Endodermal cell (in vitro differentiated cells): ENCODE measurements around the gene TMEM39A. TPM values are rescaled to one million over a fixed set of nuclear protein-coding genes. Genes with fewer than 3 reads are reported as not detected.

Experiments used
- DNase-seq: peaks from one replicate; pipeline ENCODE4 v3.0.0-alpha.2; 2017
- H3K27ac ChIP-seq: 2 replicates; pipeline ENCODE4 v1.5.1; 2013; ENCODE audit warnings: mild to moderate bottlenecking, low read depth, low read length, moderate library complexity
- H3K27me3 ChIP-seq: 2 replicates; pipeline ENCODE4 v1.6.1; 2013; ENCODE audit warnings: mild to moderate bottlenecking, low read length, moderate library complexity; ENCODE audit not compliant: insufficient read depth, control insufficient read depth, poor library complexity, severe bottlenecking
- H3K36me3 ChIP-seq: 2 replicates; pipeline ENCODE4 v1.7.0; 2013; ENCODE audit warnings: mild to moderate bottlenecking, low read length, moderate library complexity; ENCODE audit not compliant: control insufficient read depth, insufficient read depth
- H3K4me1 ChIP-seq: one replicate; pipeline ENCODE4 v1.7.0; 2013; ENCODE audit warnings: low read length; ENCODE audit not compliant: control insufficient read depth, insufficient read depth
- H3K4me3 ChIP-seq: 2 replicates; pipeline ENCODE4 v1.5.1; 2013; ENCODE audit warnings: mild to moderate bottlenecking, low read length, moderate library complexity
- H3K9ac ChIP-seq: 2 replicates; pipeline ENCODE4 v1.6.1; 2013; ENCODE audit warnings: mild to moderate bottlenecking, low read length, moderate library complexity; ENCODE audit not compliant: poor library complexity, severe bottlenecking; ENCODE audit errors: extremely low read depth
- H3K9me3 ChIP-seq: 2 replicates; pipeline ENCODE4 v1.6.1; 2013; ENCODE audit warnings: mild to moderate bottlenecking, low read length, moderate library complexity; ENCODE audit not compliant: control insufficient read depth
- H3K27ac Mint-ChIP-seq: 2 replicates; pipeline ENCODE4 v1.8.0; 2020; ENCODE audit warnings: mixed read lengths
- H3K27me3 Mint-ChIP-seq: 2 replicates; pipeline ENCODE4 v1.8.0; 2021; ENCODE audit warnings: mild to moderate bottlenecking, mixed read lengths; ENCODE audit not compliant: insufficient read depth
- H3K36me3 Mint-ChIP-seq: 2 replicates; pipeline ENCODE4 v1.8.0; 2020; ENCODE audit warnings: low read depth, mixed read lengths
- H3K4me1 Mint-ChIP-seq: 2 replicates; pipeline ENCODE4 v1.8.0; 2020; ENCODE audit warnings: mixed read lengths
- H3K4me3 Mint-ChIP-seq: 2 replicates; pipeline ENCODE4 v1.8.0; 2020; ENCODE audit warnings: mild to moderate bottlenecking, moderate library complexity, mixed read lengths
- H3K9me3 Mint-ChIP-seq: 2 replicates; pipeline ENCODE4 v1.8.0; 2020; ENCODE audit warnings: mild to moderate bottlenecking, mixed read lengths
- CTCF ChIP-seq: fragments of 200-600 bp; sonication (generic); conservative IDR thresholded peaks from 2 replicates; pipeline ENCODE4 v1.5.0; 2021; ENCODE audit warnings: antibody characterized with exemption, mild to moderate bottlenecking
- WGBS, 2 experiments: methylation state at CpG; one replicate each; pipeline versions ENCODE4 v1.1.5 to v1.1.7; 2013; ENCODE audit warnings: missing lambda C conversion rate in 2 of 2, mixed read lengths in 1 of 2; ENCODE audit not compliant: insufficient coverage in 1 of 2, insufficient read length in 1 of 2; 5-methylcytosine and 5-hydroxymethylcytosine counted together
- total RNA-seq, 2 donors: library from RNA; stranded (reverse); fragmentation: NEBNext Ultra II Directional in 1 of 2; extraction: Animal tissue kit (Norgen Biotek cat#: 25700) in 1 of 2; gene quantifications; 2 replicates in 1 of 2; 3 replicates in 1 of 2; pipeline ENCODE4 v1.2.1, GENCODE V29; 2021

The TMEM39A gene
- total RNA-seq, 2 donors from 2014 or later = 62.3 to 81.8 TPM

DNA sequence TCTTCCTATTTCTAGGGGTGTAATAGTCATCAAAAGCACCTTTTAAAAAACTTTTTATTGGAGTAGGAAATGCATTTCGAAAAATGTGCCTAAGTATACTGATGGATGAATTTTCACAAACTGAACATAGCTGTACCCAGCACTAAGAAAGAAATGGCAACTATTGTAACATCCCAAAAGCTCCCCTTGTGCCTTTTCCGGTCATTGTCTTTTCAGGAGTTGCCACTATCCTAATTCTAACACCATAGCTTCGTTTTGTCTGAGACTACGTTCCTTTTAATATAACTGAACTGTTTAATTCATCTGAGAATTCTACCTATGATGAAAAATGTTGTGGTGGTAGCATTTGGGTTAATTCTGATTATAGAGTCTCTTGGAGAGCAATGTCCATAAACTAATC lies 36.9 kb upstream of the TMEM39A start:
- Histone ChIP-seq H3K27ac (no peak overlapping the region), H3K36me3 (peaks cover 19% of the 10 kb centered on the region), H3K9me3 (no peaks in the 10 kb centered on the region), H3K4me3 (peak overlapping the region; percentile 99), H3K27me3 (no peaks in the 10 kb centered on the region), H3K9ac (no peak overlapping the region), H3K4me1 (no peaks in the 10 kb centered on the region)
- Mint-ChIP-seq H3K27ac (peak overlapping the region; percentile 28), H3K9me3 (no peaks in the 10 kb centered on the region), H3K36me3 (peaks cover 19% of the 10 kb centered on the region), H3K4me3 (peak overlapping the region; percentile 99), H3K4me1 (peaks cover 16% of the 10 kb centered on the region), H3K27me3 (no peaks in the 10 kb centered on the region)
- no peak for TF ChIP-seq CTCF
- WGBS, 2 experiments = 93% methylated on average over 4 of the region's 4 CpGs; no CpG with 5 or more reads in 1 of the 2 experiments
- no peak for DNase-seq

GRCh38 chr3:119498186-119499011 lies 35.0 kb upstream of the TMEM39A start, which contains the start of gene TIMMDC1:
Gene TIMMDC1 (plus strand): TSS chr3:119498547. CDS start chr3:119498734, 187 bp downstream.
- peak within 1 kb of the TSS; percentile 100 for H3K27ac Mint-ChIP-seq
- Histone ChIP-seq H3K4me1 (no peaks in the 10 kb centered on the region), H3K27ac (peak within 1 kb of the TSS; percentile 82), H3K9me3 (no peaks in the 10 kb centered on the region), H3K27me3 (no peaks in the 10 kb centered on the region), H3K4me3 (peak within 1 kb of the TSS; percentile 99), H3K9ac (peak within 1 kb of the TSS; percentile 97), H3K36me3 (peaks cover 8% of the 10 kb centered on the region)
- 0% methylated on average over 29 to 58 of the region's 58 CpGs for WGBS, 2 experiments
- peak; percentile 98 for DNase-seq
- TF ChIP-seq CTCF = no peak
- peaks cover 16% of the 10 kb centered on the region for H3K4me1 Mint-ChIP-seq
- H3K4me3 Mint-ChIP-seq = peak within 1 kb of the TSS; percentile 99
- no peaks in the 10 kb centered on the region for H3K9me3 Mint-ChIP-seq
- peaks cover 7% of the 10 kb centered on the region for H3K36me3 Mint-ChIP-seq
- no peaks in the 10 kb centered on the region for H3K27me3 Mint-ChIP-seq

GRCh38 chr3:119497820-119498185 lies 34.4 kb upstream of the TMEM39A start:
- H3K27me3 ChIP-seq = no peaks in the 10 kb centered on the region
- peak overlapping the region; percentile 99 for H3K4me3 ChIP-seq
- H3K4me3 Mint-ChIP-seq = peak overlapping the region; percentile 99
- H3K36me3 Mint-ChIP-seq = peaks cover 7% of the 10 kb centered on the region
- TF ChIP-seq CTCF = no peak
- peak overlapping the region; percentile 100 for H3K27ac Mint-ChIP-seq
- WGBS, 2 experiments = 0 to 10% methylated on average over 3 to 8 of the region's 8 CpGs
- peaks cover 8% of the 10 kb centered on the region for H3K36me3 ChIP-seq
- peak overlapping the region; percentile 14 for H3K27ac ChIP-seq
- H3K9me3 Mint-ChIP-seq = no peaks in the 10 kb centered on the region
- peaks cover 16% of the 10 kb centered on the region for H3K4me1 Mint-ChIP-seq
- H3K9ac ChIP-seq = peak overlapping the region; percentile 97
- H3K27me3 Mint-ChIP-seq = no peaks in the 10 kb centered on the region
- peak; percentile 56 for DNase-seq
- no peaks in the 10 kb centered on the region for H3K4me1 ChIP-seq
- H3K9me3 ChIP-seq = no peaks in the 10 kb centered on the region
